GM12878 (cell line): Measurements from ENCODE around the gene DGAT2. TPM values are rescaled to one million over a fixed set of nuclear protein-coding genes. Genes with fewer than 3 reads are reported as not detected.

Experiments used
- ATF7 ChIP-seq: fragments of 450-650 bp; IDR thresholded peaks from 2 replicates; pipeline ENCODE4 v1.6.1; 2016; ENCODE audit warnings: low read depth, mild to moderate bottlenecking
- EZH2 ChIP-seq: IDR thresholded peaks from 2 replicates; pipeline ENCODE4 v1.6.1; 2012; ENCODE audit warnings: low read depth, mild to moderate bottlenecking, control low read depth, inconsistent platforms, low read length, borderline replicate concordance; ENCODE audit not compliant: control insufficient read depth
- SP1 ChIP-seq: IDR thresholded peaks from one replicate; pipeline ENCODE4 v1.6.1; 2011; ENCODE audit warnings: low read depth, low read length
- SRF ChIP-seq, 2 experiments: IDR thresholded peaks; 2 replicates each; pipeline ENCODE4 v1.6.1; 2011; ENCODE audit warnings: low read depth in 2 of 2, low read length in 2 of 2, mild to moderate bottlenecking in 1 of 2, moderate library complexity in 1 of 2
- TCF7 ChIP-seq: IDR thresholded peaks from 2 replicates; pipeline ENCODE4 v1.6.1; 2014; ENCODE audit warnings: antibody characterized with exemption, borderline replicate concordance
- polyA plus RNA-seq, 11 experiments: library from polyadenylated mRNA; depleted of rRNA in 4 of 11; unstranded in 6 of 11; stranded (reverse) in 5 of 11; fragments of >200 nt; fragmentation: Nextera tagmentation in 4 of 11; fragmentation: Illumina TruSeq in 1 of 11; extraction: Ambion mirVana in 4 of 11; extraction: Trizol in 1 of 11; gene quantifications; 1 replicate in 1 of 11; 2 replicates in 10 of 11; pipeline versions ENCODE4 v1.2.1 to v1.2.3, GENCODE V29; 2011 to 2016; ENCODE audit warnings: inconsistent platforms in 2 of 11, missing spikeins in 2 of 11, low read depth in 1 of 11
- total RNA-seq, 4 experiments: library from RNA; depleted of rRNA in 3 of 4; stranded (reverse); fragments of >200 nt in 3 of 4; fragmentation: Illumina TruSeq in 1 of 4; extraction: Trizol in 1 of 4; gene quantifications; 2 replicates each; pipeline versions ENCODE4 v1.2.1 to v1.2.3, GENCODE V29; 2013 to 2021
- TF ChIP-seq, protein P1 (sequence below): fragments of 450-650 bp; formaldehyde crosslinking; IDR thresholded peaks from 2 replicates; pipeline ENCODE4 v1.4.0; 2020; ENCODE audit warnings: mild to moderate bottlenecking, moderate library complexity
- TF ChIP-seq, protein P2 (sequence below): fragments of 450-650 bp; IDR thresholded peaks from 2 replicates; pipeline ENCODE4 v1.6.1; 2017; ENCODE audit warnings: mild to moderate bottlenecking, moderate library complexity
- TF ChIP-seq, protein P3 (sequence below): IDR thresholded peaks from 2 replicates; pipeline ENCODE4 v1.6.1; 2011; ENCODE audit warnings: borderline replicate concordance, low read depth, mild to moderate bottlenecking, moderate library complexity, mixed read lengths, low read length; ENCODE audit not compliant: insufficient read depth; ENCODE audit errors: extremely low read length
- TF ChIP-seq, protein P4 (sequence below): fragments of 450-650 bp; IDR thresholded peaks from 2 replicates; pipeline ENCODE4 v1.6.1; 2017; ENCODE audit warnings: mild to moderate bottlenecking, moderate library complexity
- TF ChIP-seq, protein P5 (sequence below): fragments of 450-650 bp; conservative IDR thresholded peaks from 2 replicates; pipeline ENCODE4 v1.6.1; 2017; ENCODE audit warnings: mild to moderate bottlenecking, moderate library complexity

Gene DGAT2
- total and polyA plus RNA-seq, 10 of the 15 experiments (the other 5 are each of a cell fraction or from before 2014, with no cell fraction given) = 5.1 to 25.9 (median 17.6) TPM

DNA sequence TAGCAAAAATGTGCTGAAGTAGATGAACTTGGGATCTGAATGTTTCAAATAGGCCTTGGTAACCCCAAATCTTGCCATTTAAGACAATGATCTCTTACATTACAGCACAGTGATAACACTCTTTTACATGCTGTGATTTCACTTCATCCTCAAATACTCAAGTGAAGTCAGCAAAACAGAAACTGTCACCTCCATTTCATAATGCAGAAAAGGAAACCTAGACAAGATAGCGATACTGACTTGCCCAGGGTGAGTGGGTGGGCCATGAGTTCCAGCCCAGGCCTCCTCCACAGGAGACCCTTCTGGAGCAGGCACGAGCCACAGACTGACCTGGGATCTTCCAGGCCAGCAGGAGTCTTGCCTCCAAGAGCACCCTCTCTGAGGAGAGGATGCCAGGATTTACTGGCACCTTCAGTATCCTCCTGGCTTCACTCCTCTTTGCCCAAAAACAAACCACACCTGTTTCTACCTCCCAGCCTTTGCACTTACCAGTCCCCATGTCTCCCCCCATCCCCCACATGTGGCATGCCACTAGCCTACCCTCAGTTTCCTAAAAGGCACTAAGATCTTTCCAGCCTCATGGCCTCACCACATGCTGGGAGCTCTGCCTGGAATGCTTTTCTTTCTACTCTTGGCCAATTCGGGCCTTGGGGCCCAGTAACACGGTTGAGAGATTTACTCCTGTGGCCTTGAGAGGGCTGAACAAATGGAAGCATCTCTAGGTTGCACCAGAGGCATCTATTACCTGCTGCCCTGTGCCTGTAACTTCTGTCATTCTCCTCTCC, 1.9 kb upstream of the DGAT2 start (continued):
- TF ChIP-seq, protein P1, sequence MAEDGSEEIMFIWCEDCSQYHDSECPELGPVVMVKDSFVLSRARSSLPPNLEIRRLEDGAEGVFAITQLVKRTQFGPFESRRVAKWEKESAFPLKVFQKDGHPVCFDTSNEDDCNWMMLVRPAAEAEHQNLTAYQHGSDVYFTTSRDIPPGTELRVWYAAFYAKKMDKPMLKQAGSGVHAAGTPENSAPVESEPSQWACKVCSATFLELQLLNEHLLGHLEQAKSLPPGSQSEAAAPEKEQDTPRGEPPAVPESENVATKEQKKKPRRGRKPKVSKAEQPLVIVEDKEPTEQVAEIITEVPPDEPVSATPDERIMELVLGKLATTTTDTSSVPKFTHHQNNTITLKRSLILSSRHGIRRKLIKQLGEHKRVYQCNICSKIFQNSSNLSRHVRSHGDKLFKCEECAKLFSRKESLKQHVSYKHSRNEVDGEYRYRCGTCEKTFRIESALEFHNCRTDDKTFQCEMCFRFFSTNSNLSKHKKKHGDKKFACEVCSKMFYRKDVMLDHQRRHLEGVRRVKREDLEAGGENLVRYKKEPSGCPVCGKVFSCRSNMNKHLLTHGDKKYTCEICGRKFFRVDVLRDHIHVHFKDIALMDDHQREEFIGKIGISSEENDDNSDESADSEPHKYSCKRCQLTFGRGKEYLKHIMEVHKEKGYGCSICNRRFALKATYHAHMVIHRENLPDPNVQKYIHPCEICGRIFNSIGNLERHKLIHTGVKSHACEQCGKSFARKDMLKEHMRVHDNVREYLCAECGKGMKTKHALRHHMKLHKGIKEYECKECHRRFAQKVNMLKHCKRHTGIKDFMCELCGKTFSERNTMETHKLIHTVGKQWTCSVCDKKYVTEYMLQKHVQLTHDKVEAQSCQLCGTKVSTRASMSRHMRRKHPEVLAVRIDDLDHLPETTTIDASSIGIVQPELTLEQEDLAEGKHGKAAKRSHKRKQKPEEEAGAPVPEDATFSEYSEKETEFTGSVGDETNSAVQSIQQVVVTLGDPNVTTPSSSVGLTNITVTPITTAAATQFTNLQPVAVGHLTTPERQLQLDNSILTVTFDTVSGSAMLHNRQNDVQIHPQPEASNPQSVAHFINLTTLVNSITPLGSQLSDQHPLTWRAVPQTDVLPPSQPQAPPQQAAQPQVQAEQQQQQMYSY (CRISPR knock-in tag) = no peak
- TF ChIP-seq, protein P2, sequence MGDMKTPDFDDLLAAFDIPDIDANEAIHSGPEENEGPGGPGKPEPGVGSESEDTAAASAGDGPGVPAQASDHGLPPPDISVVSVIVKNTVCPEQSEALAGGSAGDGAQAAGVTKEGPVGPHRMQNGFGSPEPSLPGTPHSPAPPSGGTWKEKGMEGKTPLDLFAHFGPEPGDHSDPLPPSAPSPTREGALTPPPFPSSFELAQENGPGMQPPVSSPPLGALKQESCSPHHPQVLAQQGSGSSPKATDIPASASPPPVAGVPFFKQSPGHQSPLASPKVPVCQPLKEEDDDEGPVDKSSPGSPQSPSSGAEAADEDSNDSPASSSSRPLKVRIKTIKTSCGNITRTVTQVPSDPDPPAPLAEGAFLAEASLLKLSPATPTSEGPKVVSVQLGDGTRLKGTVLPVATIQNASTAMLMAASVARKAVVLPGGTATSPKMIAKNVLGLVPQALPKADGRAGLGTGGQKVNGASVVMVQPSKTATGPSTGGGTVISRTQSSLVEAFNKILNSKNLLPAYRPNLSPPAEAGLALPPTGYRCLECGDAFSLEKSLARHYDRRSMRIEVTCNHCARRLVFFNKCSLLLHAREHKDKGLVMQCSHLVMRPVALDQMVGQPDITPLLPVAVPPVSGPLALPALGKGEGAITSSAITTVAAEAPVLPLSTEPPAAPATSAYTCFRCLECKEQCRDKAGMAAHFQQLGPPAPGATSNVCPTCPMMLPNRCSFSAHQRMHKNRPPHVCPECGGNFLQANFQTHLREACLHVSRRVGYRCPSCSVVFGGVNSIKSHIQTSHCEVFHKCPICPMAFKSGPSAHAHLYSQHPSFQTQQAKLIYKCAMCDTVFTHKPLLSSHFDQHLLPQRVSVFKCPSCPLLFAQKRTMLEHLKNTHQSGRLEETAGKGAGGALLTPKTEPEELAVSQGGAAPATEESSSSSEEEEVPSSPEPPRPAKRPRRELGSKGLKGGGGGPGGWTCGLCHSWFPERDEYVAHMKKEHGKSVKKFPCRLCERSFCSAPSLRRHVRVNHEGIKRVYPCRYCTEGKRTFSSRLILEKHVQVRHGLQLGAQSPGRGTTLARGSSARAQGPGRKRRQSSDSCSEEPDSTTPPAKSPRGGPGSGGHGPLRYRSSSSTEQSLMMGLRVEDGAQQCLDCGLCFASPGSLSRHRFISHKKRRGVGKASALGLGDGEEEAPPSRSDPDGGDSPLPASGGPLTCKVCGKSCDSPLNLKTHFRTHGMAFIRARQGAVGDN = no peak
- no peak for TF ChIP-seq SRF (IDR thresholded peaks at IDR 0.05; ENCODE audit: low read depth in 2 of 2, low read length in 2 of 2)
- TF ChIP-seq, protein P3, sequence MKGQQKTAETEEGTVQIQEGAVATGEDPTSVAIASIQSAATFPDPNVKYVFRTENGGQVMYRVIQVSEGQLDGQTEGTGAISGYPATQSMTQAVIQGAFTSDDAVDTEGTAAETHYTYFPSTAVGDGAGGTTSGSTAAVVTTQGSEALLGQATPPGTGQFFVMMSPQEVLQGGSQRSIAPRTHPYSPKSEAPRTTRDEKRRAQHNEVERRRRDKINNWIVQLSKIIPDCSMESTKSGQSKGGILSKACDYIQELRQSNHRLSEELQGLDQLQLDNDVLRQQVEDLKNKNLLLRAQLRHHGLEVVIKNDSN = no peak
- TF ChIP-seq, protein P4, sequence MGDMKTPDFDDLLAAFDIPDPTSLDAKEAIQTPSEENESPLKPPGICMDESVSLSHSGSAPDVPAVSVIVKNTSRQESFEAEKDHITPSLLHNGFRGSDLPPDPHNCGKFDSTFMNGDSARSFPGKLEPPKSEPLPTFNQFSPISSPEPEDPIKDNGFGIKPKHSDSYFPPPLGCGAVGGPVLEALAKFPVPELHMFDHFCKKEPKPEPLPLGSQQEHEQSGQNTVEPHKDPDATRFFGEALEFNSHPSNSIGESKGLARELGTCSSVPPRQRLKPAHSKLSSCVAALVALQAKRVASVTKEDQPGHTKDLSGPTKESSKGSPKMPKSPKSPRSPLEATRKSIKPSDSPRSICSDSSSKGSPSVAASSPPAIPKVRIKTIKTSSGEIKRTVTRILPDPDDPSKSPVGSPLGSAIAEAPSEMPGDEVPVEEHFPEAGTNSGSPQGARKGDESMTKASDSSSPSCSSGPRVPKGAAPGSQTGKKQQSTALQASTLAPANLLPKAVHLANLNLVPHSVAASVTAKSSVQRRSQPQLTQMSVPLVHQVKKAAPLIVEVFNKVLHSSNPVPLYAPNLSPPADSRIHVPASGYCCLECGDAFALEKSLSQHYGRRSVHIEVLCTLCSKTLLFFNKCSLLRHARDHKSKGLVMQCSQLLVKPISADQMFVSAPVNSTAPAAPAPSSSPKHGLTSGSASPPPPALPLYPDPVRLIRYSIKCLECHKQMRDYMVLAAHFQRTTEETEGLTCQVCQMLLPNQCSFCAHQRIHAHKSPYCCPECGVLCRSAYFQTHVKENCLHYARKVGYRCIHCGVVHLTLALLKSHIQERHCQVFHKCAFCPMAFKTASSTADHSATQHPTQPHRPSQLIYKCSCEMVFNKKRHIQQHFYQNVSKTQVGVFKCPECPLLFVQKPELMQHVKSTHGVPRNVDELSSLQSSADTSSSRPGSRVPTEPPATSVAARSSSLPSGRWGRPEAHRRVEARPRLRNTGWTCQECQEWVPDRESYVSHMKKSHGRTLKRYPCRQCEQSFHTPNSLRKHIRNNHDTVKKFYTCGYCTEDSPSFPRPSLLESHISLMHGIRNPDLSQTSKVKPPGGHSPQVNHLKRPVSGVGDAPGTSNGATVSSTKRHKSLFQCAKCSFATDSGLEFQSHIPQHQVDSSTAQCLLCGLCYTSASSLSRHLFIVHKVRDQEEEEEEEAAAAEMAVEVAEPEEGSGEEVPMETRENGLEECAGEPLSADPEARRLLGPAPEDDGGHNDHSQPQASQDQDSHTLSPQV = no peak
- no peak for TF ChIP-seq TCF7
- TF ChIP-seq, protein P5, sequence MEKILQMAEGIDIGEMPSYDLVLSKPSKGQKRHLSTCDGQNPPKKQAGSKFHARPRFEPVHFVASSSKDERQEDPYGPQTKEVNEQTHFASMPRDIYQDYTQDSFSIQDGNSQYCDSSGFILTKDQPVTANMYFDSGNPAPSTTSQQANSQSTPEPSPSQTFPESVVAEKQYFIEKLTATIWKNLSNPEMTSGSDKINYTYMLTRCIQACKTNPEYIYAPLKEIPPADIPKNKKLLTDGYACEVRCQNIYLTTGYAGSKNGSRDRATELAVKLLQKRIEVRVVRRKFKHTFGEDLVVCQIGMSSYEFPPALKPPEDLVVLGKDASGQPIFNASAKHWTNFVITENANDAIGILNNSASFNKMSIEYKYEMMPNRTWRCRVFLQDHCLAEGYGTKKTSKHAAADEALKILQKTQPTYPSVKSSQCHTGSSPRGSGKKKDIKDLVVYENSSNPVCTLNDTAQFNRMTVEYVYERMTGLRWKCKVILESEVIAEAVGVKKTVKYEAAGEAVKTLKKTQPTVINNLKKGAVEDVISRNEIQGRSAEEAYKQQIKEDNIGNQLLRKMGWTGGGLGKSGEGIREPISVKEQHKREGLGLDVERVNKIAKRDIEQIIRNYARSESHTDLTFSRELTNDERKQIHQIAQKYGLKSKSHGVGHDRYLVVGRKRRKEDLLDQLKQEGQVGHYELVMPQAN = no peak
- no peak for TF ChIP-seq EZH2
- peak; percentile 49; the same call in 1 of the 2 replicates for TF ChIP-seq ATF7
- TF ChIP-seq SP1 = no peak
- TF ChIP-seq, all 136 proteins: peak for 5
